Body of pancreas (tissue), 4 donors: ENCODE measurements around the gene SIGLEC12. TPM values are rescaled to one million over a fixed set of nuclear protein-coding genes. Genes with fewer than 3 reads are reported as not detected.

Experiments
- ATAC-seq: fragments of 150-250 bp; one replicate; pipeline ENCODE4 v1.9.1; 2016
- DNase-seq, 4 donors: peaks; one replicate each; pipeline ENCODE4 v3.0.0-alpha.2; 2019
- H3K27ac ChIP-seq, 4 donors: fragments of 200-600 bp; sonication (generic); 1 replicate in 3 of 4; 2 replicates in 1 of 4; pipeline versions ENCODE4 v1.5.1 to v1.6.1; 2016 to 2019; ENCODE audit warnings: mild to moderate bottlenecking in 1 of 4, mixed read lengths in 1 of 4, moderate library complexity in 1 of 4
- H3K27me3 ChIP-seq, 2 donors: fragments of 200-600 bp; sonication (generic); one replicate each; pipeline ENCODE4 v1.6.0; 2016; ENCODE audit warnings: mild to moderate bottlenecking in 1 of 2
- H3K36me3 ChIP-seq, 2 donors: fragments of 200-600 bp; sonication (generic); replicated peaks in 1 of 2; 2 replicates each; pipeline ENCODE4 v1.5.1; 2016; ENCODE audit warnings: low read depth in 2 of 2; ENCODE audit not compliant: insufficient read depth in 1 of 2
- H3K4me1 ChIP-seq: fragments of 200-600 bp; sonication (generic); one replicate; pipeline ENCODE4 v1.6.0; 2016
- H3K4me3 ChIP-seq, 2 donors: fragments of 200-600 bp; sonication (generic); 1 replicate in 1 of 2; 2 replicates in 1 of 2; pipeline ENCODE4 v1.5.1; 2016 to 2019
- H3K9me3 ChIP-seq, 3 donors: fragments of 200-600 bp; sonication (generic); 1 replicate in 2 of 3; 2 replicates in 1 of 3; pipeline ENCODE4 v1.5.1; 2016
- POLR2A ChIP-seq, 3 donors: fragments of 450-650 bp; IDR thresholded peaks; one replicate each; pipeline ENCODE4 v1.6.1; 2016; ENCODE audit warnings: antibody characterized with exemption in 3 of 3, mild to moderate bottlenecking in 2 of 3
- WGBS, 2 donors: methylation state at CpG; one replicate each; pipeline ENCODE4 v1.1.5; 2017; 5-methylcytosine and 5-hydroxymethylcytosine counted together
- intact Hi-C: fragments of 100-400 bp; cut with DNase I; formaldehyde crosslinking; loops from one replicate; pipeline ENCODE4 v1.15.1; 2023
- total RNA-seq, 2 donors: library from RNA; depleted of rRNA; stranded (reverse); fragments of >200 nt; gene quantifications; one replicate each; pipeline ENCODE4 v1.1.0, GENCODE V29; 2016
- TF ChIP-seq, protein P1 (sequence below), 7 experiments: fragments of 450-650 bp in 4 of 7; fragments of 200-600 bp in 3 of 7; sonication (generic) in 3 of 7; IDR thresholded peaks; one replicate each; pipeline ENCODE4 v1.5.1; 2016 to 2019; ENCODE audit warnings: antibody characterized with exemption in 7 of 7

SIGLEC12 gene
- total RNA-seq, 2 donors from 2014 or later, result not detected

DNA sequence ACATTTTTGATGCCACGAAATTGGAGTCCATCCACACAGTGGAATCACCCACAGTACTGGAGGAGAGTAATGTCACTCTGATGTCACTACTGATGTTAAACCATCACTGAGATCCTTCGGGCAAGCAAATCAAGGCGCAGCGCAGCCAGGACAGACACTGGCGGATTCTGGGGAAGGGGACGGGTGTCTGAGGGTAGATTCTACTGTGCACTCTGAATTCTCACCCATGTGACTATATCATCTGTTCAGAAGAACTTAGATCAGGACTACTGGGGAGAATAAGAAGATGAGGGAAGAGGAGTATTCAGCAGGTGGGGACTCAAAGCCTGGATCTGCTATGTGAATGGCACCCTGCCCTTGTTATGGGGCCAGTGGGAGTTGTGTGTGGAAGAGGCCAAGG lies 42.4 kb upstream of the SIGLEC12 start:
- no peak for ATAC-seq
- intact Hi-C loops, result no loop called here
- no peak for TF ChIP-seq POLR2A (IDR thresholded peaks at IDR 0.05)
- TF ChIP-seq, protein P1, sequence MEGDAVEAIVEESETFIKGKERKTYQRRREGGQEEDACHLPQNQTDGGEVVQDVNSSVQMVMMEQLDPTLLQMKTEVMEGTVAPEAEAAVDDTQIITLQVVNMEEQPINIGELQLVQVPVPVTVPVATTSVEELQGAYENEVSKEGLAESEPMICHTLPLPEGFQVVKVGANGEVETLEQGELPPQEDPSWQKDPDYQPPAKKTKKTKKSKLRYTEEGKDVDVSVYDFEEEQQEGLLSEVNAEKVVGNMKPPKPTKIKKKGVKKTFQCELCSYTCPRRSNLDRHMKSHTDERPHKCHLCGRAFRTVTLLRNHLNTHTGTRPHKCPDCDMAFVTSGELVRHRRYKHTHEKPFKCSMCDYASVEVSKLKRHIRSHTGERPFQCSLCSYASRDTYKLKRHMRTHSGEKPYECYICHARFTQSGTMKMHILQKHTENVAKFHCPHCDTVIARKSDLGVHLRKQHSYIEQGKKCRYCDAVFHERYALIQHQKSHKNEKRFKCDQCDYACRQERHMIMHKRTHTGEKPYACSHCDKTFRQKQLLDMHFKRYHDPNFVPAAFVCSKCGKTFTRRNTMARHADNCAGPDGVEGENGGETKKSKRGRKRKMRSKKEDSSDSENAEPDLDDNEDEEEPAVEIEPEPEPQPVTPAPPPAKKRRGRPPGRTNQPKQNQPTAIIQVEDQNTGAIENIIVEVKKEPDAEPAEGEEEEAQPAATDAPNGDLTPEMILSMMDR (IDR thresholded peaks at IDR 0.05), result no peak
- Histone ChIP-seq H3K36me3 (no peaks in the 10 kb centered on the region), H3K9me3 (no peaks in the 10 kb centered on the region), H3K4me3 (no peak overlapping the region), H3K27me3 (no peaks in the 10 kb centered on the region), H3K27ac (no peak overlapping the region), H3K4me1 (no peaks in the 10 kb centered on the region)
- no peak for DNase-seq
- 69 to 75% methylated on average over 6 of the region's 6 CpGs for WGBS, 2 donors

GRCh38 chr19:51542699-51543098 lies 41.1 kb upstream of the SIGLEC12 start:
- H3K27me3 ChIP-seq, result no peaks in the 10 kb centered on the region
- ATAC-seq, result no peak
- WGBS, 2 donors, result 38 to 50% methylated on average over 4 to 5 of the region's 5 CpGs

GRCh38 chr19:51541458-51542357 lies 40.1 kb upstream of the SIGLEC12 start:
- H3K4me3 ChIP-seq, result no peak overlapping the region
- no peak overlapping the region for H3K27ac ChIP-seq
- no peak for ATAC-seq
- no peaks in the 10 kb centered on the region for H3K36me3 ChIP-seq
- 42 to 54% methylated on average over 10 of the region's 10 CpGs for WGBS, 2 donors
- TF ChIP-seq, protein P1 (IDR thresholded peaks at IDR 0.05), result no peak
- TF ChIP-seq POLR2A (IDR thresholded peaks at IDR 0.05), result no peak
- no peak for DNase-seq
- H3K27me3 ChIP-seq, result no peaks in the 10 kb centered on the region
- no peaks in the 10 kb centered on the region for H3K9me3 ChIP-seq
- intact Hi-C loops, result no loop called here
- H3K4me1 ChIP-seq, result no peaks in the 10 kb centered on the region

More at GRCh38 chr19:51542699-51543098, 41.1 kb upstream of the SIGLEC12 start:
- no peak overlapping the region for H3K27ac ChIP-seq
- intact Hi-C loops, result no loop called here
- H3K4me3 ChIP-seq, result no peak overlapping the region
- no peaks in the 10 kb centered on the region for H3K4me1 ChIP-seq
- H3K9me3 ChIP-seq, result no peaks in the 10 kb centered on the region
- no peaks in the 10 kb centered on the region for H3K36me3 ChIP-seq
- TF ChIP-seq POLR2A (IDR thresholded peaks at IDR 0.05), result no peak
- TF ChIP-seq, protein P1 (IDR thresholded peaks at IDR 0.05), result no peak
- no peak for DNase-seq

DNA sequence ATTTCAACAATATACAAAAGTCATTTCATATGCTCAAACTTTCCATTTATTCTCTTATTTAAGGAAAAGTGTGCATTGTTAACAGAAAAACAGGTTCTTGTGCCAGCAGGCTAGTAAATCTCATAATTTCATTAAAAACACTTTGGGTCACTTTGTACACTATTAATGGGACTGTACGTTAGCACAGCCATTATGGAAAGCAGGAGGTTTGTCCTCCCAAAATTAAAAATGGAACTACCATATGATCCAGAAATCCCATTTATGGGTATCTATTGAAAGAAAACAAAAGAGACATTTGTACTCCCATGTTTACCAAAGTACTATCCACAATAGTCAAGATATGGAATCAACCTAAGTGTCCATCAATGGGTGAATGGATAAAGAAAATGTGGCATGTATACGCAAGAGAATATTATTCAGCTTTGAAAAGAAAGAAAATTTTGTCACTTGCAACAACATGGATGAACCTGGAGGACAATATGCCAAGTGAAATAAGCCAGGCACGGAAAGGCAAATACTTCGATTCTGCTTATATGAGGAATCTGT lies 38.3 kb upstream of the SIGLEC12 start:
- H3K36me3 ChIP-seq, result no peaks in the 10 kb centered on the region
- WGBS, 2 donors, result 71 to 73% methylated on average over 4 of the region's 4 CpGs
- H3K4me3 ChIP-seq, result no peak overlapping the region
- ATAC-seq (no peak), DNase-seq (no peak)
- no peaks in the 10 kb centered on the region for H3K27me3 ChIP-seq
- H3K4me1 ChIP-seq, result no peaks in the 10 kb centered on the region
- H3K27ac ChIP-seq, result no peak overlapping the region
- H3K9me3 ChIP-seq, result no peaks in the 10 kb centered on the region
- TF ChIP-seq POLR2A (IDR thresholded peaks at IDR 0.05), result no peak
- TF ChIP-seq, protein P1 (IDR thresholded peaks at IDR 0.05), result no peak
- intact Hi-C loops, result no loop called here
